IPS-20b (cell line): ENCODE results near the gene EPRS1.

Source experiments
- H3K27ac ChIP-seq: one replicate; pipeline ENCODE4 v1.5.1; 2013; ENCODE audit warnings: low read length
- H3K27me3 ChIP-seq: 2 replicates; pipeline ENCODE4 v1.6.1; 2013; ENCODE audit warnings: mild to moderate bottlenecking, low read length, inconsistent platforms; ENCODE audit not compliant: insufficient read depth
- H3K36me3 ChIP-seq: 2 replicates; pipeline ENCODE4 v1.6.1; 2013; ENCODE audit warnings: low read depth, mild to moderate bottlenecking, inconsistent platforms, low read length, moderate library complexity; ENCODE audit not compliant: insufficient read depth
- H3K4me1 ChIP-seq: 2 replicates; pipeline ENCODE4 v1.6.1; 2013; ENCODE audit warnings: mild to moderate bottlenecking, control low read depth, inconsistent platforms, low read length, moderate library complexity; ENCODE audit not compliant: insufficient read depth
- H3K4me3 ChIP-seq: 2 replicates; pipeline ENCODE4 v1.5.1; 2013; ENCODE audit warnings: mild to moderate bottlenecking, low read length, inconsistent platforms
- H3K9ac ChIP-seq: 2 replicates; pipeline ENCODE4 v1.6.1; 2013; ENCODE audit warnings: low read depth, mild to moderate bottlenecking, inconsistent platforms, low read length, moderate library complexity
- H3K9me3 ChIP-seq: 2 replicates; pipeline ENCODE4 v1.6.1; 2013; ENCODE audit warnings: mild to moderate bottlenecking, low read depth, low read length, inconsistent platforms; ENCODE audit not compliant: insufficient read depth

The EPRS1 gene

GRCh38 chr1:220031287-220031686 is 15.0 kb downstream of the EPRS1 start:
- Histone ChIP-seq H3K27ac (no peak overlapping the region), H3K4me1 (no peaks in the 10 kb centered on the region), H3K9ac (no peak overlapping the region), H3K36me3 (peaks cover 64% of the 10 kb centered on the region), H3K4me3 (no peak overlapping the region), H3K27me3 (no peaks in the 10 kb centered on the region), H3K9me3 (no peaks in the 10 kb centered on the region)

DNA sequence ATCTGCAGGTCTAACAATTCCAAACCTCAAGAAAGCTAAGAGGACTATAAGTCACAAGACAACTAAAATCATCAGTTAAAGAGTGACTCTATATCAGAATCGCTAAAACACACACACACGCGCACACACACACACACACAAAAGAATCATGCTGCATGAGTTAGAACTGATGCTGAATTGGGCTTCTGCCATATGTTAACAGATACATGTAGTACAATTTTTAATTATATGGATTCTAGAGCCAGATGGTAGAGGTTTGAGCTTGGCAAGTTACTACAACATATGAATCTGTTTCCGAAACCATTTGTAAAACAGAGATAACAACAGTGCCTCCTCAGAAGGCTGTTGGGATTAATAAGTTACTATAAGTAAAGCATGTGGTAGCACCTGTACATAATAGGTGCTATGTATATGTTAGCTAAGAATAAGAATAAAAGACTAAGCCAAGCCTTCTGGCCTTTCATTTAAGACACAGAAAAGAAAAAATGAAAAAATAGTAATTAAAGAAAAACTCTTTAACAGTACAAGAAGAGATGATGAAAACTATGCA is 17.9 kb downstream of the EPRS1 start:
- H3K4me3 ChIP-seq: no peak overlapping the region

DNA sequence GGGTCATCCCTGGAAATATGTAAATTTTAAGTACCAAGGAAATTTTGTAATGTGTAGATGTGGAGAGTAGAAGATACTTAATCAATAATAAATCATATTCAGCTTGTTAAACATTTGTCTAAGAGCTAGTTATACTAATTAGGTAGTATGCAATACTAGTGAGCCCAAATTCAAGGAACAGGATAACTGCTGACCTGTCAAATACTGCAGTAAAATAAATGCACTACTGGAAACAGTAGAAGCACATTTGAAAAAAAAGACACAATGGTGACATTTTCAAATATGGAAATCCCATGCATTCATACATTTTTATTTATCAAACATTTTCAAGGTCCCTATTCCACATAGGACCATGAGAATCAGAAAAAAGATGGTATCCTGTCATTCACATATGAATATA is 27.2 kb downstream of the EPRS1 start:
- no peak overlapping the region for H3K4me3 ChIP-seq
- H3K4me1 ChIP-seq: no peaks in the 10 kb centered on the region
- H3K27me3 ChIP-seq: no peaks in the 10 kb centered on the region
- no peak overlapping the region for H3K27ac ChIP-seq
- H3K9ac ChIP-seq: no peak overlapping the region
- H3K36me3 ChIP-seq: peaks cover 85% of the 10 kb centered on the region
- no peaks in the 10 kb centered on the region for H3K9me3 ChIP-seq

More for the DNA sequence above, 17.9 kb downstream of the EPRS1 start:
- peaks cover 72% of the 10 kb centered on the region for H3K36me3 ChIP-seq
- no peak overlapping the region for H3K9ac ChIP-seq
- no peaks in the 10 kb centered on the region for H3K9me3 ChIP-seq
- no peaks in the 10 kb centered on the region for H3K4me1 ChIP-seq
- H3K27ac ChIP-seq: no peak overlapping the region
- H3K27me3 ChIP-seq: no peaks in the 10 kb centered on the region

DNA sequence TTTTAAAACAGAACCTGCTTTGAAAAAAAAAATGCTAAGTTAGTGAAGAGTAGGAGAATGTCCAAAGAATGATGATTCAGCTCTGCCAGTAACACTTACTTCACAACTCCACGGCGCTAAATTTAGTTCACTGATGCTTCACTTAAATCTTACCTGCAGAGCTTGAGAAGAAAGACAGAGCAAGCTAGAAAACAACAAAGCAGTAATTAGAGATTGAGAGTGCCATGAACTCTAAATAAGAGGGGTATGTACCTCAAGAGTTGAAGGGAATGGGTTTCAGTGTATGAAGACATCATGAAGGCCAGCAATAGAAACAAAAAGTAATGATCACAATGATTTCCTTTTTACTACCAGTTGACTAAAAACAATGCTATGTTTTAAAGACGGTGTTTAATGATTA is 32.8 kb downstream of the EPRS1 start:
- Histone ChIP-seq H3K27me3 (no peaks in the 10 kb centered on the region), H3K36me3 (peaks cover 76% of the 10 kb centered on the region), H3K9me3 (no peaks in the 10 kb centered on the region), H3K4me1 (no peaks in the 10 kb centered on the region), H3K9ac (no peak overlapping the region), H3K27ac (no peak overlapping the region), H3K4me3 (no peak overlapping the region)

GRCh38 chr1:220012259-220012658 is 34.0 kb downstream of the EPRS1 start:
- H3K27me3 ChIP-seq: no peaks in the 10 kb centered on the region
- H3K9ac ChIP-seq: no peak overlapping the region
- no peaks in the 10 kb centered on the region for H3K9me3 ChIP-seq
- no peak overlapping the region for H3K4me3 ChIP-seq
- H3K36me3 ChIP-seq: peaks cover 70% of the 10 kb centered on the region
- no peaks in the 10 kb centered on the region for H3K4me1 ChIP-seq
- no peak overlapping the region for H3K27ac ChIP-seq

- Histone ChIP-seq H3K9ac (no peak overlapping the region), H3K9me3 (no peaks in the 10 kb centered on the region), H3K36me3 (peaks cover 72% of the 10 kb centered on the region), H3K27ac (no peak overlapping the region), H3K4me3 (no peak overlapping the region), H3K27me3 (no peaks in the 10 kb centered on the region), H3K4me1 (no peaks in the 10 kb centered on the region)
Measured at GRCh38 chr1:220011620-220012019, 34.7 kb downstream of the EPRS1 start.

- Histone ChIP-seq H3K9ac (no peak overlapping the region), H3K4me1 (no peaks in the 10 kb centered on the region), H3K27me3 (no peaks in the 10 kb centered on the region), H3K36me3 (peaks cover 88% of the 10 kb centered on the region), H3K4me3 (no peak overlapping the region), H3K9me3 (no peaks in the 10 kb centered on the region), H3K27ac (no peak overlapping the region)
Measured at GRCh38 chr1:220007438-220007837, 38.9 kb downstream of the EPRS1 start.

DNA sequence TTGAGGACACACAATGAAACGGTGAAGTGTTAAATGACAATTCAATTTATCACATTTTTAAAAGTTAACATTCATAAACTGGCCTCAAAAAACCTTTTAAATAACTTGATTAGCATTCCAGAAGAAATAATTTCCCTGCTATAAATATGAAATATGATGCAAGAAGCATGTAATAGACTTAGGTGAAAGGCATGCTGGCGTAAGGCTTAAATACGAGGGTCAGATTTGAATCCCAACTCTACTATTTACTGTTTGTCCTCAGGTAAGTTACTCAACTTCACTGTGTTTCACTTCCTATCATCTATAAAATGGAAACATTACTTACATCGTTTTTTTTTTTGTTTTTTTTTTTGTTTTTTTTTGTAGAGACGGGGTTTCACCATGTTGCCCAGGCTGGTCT is 40.8 kb downstream of the EPRS1 start:
- Histone ChIP-seq H3K9ac (no peak overlapping the region), H3K4me3 (no peak overlapping the region), H3K36me3 (peaks cover 81% of the 10 kb centered on the region), H3K4me1 (no peaks in the 10 kb centered on the region), H3K27me3 (no peaks in the 10 kb centered on the region), H3K9me3 (no peaks in the 10 kb centered on the region), H3K27ac (no peak overlapping the region)

DNA sequence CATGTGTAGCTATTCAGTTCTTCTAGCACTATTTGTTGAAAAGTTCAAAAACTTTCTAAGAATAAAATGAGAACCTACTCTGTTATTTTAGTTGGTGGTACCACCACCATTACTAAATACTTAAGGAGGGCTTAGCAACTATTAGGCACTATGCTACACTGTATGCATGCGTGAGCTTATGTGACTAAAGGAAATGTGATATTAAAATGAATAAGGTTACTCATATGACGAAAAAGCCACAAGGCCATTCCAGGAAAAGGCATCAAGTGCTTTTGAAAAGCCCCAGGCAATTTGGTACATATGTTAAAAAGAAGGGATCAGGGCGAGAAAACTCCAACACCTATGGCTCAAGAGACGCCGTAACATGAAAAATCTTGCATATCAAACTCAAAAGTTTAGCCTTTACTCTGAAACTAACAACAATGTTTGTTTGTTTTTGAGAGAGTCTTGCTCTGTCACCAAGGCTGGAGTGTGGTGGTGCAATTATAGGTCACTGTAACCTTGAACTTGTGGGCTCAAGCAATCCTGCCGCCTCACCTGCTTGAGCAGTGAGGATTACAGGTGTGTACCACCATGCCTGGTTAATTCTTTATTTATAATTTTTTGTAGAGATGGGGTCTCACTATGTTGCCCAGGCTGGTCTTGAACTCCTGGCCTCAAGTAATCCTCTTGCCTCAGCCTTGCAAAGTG is 42.5 kb downstream of the EPRS1 start:
- Histone ChIP-seq H3K36me3 (peaks cover 80% of the 10 kb centered on the region), H3K9ac (no peak overlapping the region), H3K27ac (no peak overlapping the region), H3K4me1 (no peaks in the 10 kb centered on the region), H3K9me3 (no peaks in the 10 kb centered on the region), H3K27me3 (no peaks in the 10 kb centered on the region), H3K4me3 (no peak overlapping the region)

DNA sequence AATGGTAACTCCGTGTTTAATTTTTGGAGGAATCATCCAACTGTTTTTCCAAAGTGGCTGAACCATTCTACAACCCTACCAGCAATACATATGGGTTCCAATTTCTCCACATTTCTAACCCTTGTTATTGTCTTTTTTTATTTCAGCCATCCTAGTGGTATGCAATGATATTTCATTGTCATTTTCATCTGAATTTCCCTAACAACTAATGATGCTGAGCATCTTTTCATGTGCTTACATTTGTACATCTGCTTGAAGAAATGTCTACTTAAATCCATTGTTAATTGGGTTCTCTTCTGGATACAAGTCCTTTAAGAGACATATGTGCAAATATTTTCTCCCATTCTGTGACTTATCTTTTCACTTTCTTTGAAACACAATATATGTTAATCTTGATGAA is 43.3 kb downstream of the EPRS1 start:
- H3K9ac ChIP-seq: no peak overlapping the region
- no peak overlapping the region for H3K4me3 ChIP-seq
- peaks cover 79% of the 10 kb centered on the region for H3K36me3 ChIP-seq
- no peak overlapping the region for H3K27ac ChIP-seq
- H3K27me3 ChIP-seq: no peaks in the 10 kb centered on the region
- H3K4me1 ChIP-seq: no peaks in the 10 kb centered on the region
- H3K9me3 ChIP-seq: no peaks in the 10 kb centered on the region

GRCh38 chr1:220001095-220001501 is 45.2 kb downstream of the EPRS1 start:
- Histone ChIP-seq H3K9ac (no peak overlapping the region), H3K9me3 (no peaks in the 10 kb centered on the region), H3K27me3 (no peaks in the 10 kb centered on the region), H3K27ac (no peak overlapping the region), H3K4me3 (no peak overlapping the region), H3K4me1 (no peaks in the 10 kb centered on the region), H3K36me3 (peaks cover 84% of the 10 kb centered on the region)

GRCh38 chr1:219999821-220000220 is 46.5 kb downstream of the EPRS1 start:
- Histone ChIP-seq H3K9ac (no peak overlapping the region), H3K27ac (no peak overlapping the region), H3K36me3 (peaks cover 81% of the 10 kb centered on the region), H3K9me3 (no peaks in the 10 kb centered on the region), H3K4me1 (no peaks in the 10 kb centered on the region), H3K27me3 (no peaks in the 10 kb centered on the region), H3K4me3 (no peak overlapping the region)
